GM21825 (cell line): Measurements from ENCODE around the gene FNDC3B.

Experiments
- ATAC-seq: cut with Tn5 transposase; IDR thresholded peaks from one replicate; pipeline ENCODE4 v1.9.1; 2021; ENCODE audit warnings: mild to moderate bottlenecking, moderate library complexity; ENCODE audit not compliant: unreplicated experiment

The FNDC3B gene

DNA sequence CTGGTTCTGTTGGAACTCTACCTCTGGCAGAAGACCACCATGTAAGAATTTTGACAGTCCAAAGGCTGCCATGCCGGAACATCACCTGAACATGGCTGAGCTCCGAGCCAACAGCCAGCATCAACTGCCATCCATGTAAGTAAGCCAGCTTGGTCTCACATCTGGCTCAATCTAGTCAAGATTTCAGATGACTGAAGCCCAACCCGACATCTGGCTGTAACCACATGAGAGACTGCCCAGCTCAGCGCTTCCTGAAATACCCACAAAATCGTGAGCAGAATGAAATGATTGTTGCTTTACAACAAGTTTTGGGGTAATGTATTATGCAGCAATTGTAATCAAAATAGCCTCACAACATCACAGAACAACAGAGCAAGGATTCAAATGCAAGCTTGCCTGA, 375.9 kb downstream of the FNDC3B start:
- no peak for ATAC-seq

DNA sequence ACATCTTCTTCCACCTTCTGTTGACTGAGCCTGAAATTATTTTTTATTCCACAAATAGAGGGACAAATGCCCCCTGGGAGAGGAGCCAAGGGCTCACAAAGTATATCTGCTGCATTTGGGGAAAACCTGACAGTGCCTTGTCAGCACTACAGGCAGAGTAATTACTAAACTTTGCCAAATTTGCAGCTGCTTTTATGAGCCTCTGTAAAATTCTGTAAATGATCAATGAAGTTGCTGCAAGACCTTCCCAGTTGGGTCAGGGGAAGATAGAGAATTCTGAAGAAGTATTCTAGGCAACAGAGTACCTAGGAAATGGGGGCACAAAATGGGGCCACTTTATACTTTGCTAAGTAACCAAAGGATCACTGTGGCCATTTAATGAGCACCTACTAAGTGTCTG, 398.3 kb downstream of the FNDC3B start:
- no peak for ATAC-seq

DNA sequence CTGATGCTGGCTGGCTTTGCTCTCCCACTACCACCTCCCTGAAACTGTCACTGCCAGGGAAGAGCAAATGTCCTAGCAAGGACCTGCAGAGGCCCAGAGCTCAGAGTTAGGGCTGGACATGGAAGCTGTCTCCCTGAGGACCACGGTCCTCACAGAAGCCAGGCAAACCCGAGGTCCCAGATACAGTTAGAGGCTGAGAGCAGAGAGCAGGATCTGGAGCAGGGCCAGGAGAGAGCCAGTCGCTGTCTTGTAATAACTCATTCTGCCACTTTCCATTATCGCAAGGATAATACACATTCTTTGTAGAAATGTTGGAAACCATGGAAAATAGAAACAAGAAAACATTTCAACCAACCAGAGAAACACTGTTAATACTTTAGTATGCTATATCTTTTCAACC, 398.8 kb downstream of the FNDC3B start:
- ATAC-seq, result no peak

DNA sequence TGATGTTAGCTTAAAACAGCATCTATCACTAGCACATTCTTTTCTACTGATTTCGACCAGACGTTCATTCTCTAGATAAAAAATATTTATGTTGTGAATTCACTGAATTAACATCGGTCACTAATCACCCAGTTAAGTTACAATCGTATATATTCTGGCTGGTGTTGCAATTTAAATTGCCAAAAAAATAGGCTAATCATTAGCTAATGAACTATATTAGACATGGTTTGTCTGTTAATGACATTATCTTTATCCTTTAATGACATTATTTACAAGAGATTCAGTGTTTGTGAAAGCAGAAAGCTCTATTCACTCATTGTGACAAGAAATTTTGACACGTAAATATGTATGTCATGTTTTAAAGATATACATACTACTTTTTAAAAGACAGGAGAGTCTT, 402.2 kb downstream of the FNDC3B start:
- ATAC-seq, result no peak

DNA sequence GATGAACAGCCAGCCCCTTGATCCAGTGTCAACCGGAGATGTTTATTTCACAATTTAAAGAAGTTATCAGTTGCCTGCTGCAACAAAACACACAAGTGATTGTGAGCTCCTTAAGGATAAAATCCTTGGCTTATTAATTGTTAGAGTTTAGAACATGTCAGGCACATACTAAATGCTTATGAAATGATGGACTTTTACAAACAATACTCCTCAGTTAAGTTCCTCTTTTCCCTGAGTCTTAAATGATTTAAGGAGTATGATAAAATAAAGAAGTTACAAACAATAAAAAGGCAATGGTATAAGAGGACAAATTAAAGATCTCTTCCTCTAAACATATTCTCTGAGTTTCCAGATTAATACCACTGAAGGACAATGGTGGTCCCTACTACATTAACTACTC, 403.2 kb downstream of the FNDC3B start:
- ATAC-seq, result no peak

DNA sequence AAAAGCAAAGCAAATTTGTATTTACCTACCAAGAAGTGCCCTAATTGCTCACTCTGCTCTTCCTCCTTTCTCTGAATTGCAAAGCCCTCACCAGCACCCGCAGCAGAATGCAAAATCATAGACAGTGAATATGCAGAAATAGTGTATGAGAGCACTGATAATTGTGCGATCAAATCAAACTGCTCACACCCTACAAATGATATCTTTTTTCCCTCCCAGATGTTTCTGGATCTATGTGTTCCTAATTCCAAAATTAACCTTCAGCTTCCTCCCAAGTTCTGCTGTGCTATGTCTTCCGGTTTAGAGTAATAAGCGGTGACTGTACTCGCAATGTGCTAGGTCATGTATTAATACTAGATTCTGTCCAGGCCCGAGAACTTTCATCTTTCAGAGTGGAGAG, 405.4 kb downstream of the FNDC3B start:
- ATAC-seq, result no peak

DNA sequence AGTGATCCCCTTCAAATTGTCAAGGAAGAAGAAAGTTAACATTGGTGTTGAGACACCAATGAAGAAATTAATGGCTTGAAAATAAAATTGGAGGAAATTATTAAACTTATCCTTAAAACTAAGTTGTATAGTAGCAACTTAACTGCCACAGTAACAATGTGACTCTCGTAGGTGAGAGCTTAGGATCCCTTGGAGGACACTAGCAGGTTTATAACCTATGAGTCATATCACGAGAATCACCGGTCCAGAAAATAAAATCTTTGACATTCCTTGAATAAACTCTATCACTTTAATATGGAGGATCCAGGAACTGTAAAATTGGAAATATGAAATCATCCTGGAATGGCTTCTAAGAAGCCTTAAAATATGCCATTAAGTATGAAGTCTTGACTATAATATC, 406.8 kb downstream of the FNDC3B start:
- no peak for ATAC-seq

DNA sequence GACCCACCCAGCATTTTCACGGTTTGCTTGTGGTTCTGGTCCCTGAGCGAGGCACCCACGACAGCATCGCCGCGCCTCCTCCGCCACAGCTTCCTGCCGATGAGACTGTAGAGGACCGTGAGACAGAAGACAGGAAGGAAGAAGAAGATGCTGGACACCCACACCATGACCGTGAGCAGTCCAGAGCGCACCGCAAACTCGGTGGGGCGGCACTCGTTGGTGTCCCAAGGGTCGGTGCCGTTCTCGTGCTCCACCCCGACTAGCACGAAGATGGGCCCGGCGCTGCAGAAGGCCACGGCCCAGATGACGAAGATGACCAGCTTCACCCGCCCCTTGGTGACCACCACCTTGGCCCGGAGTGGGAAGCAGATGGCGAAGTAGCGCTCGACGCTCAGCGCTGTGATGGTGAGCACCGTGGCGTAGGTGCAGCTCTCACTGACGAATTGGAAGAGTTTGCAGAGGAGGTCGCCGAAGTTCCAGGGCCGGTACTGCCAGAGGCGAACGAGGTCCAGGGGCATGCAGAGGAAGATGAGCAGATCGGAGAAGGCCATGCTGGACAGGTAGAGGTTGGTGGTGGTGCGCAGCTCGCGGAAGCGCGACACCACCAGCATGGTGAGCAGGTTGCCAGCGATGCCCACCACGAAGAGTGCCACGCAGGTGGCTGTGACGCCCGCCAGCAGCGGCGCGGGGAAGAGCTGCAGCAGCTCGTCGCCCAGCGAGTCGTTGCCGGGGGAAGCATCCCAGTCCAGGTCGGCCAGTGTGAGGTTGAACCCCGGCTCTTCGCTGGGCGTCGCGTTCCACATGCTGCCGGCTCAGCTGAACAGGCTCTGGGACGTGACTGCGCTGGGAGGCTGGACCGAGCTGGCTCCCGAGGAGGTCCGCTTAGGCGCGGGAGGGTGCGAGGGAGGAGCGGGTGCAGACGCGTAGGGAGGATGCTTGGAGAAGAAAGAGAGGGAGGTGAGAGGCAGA, 408.5 kb downstream of the FNDC3B start, which contains the start of gene GHSR:
GHSR (minus strand) TSS at position 846 of the 969 bp plus-strand sequence; CDS start at position 803, 43 bp downstream.
- ATAC-seq, result no peak

DNA sequence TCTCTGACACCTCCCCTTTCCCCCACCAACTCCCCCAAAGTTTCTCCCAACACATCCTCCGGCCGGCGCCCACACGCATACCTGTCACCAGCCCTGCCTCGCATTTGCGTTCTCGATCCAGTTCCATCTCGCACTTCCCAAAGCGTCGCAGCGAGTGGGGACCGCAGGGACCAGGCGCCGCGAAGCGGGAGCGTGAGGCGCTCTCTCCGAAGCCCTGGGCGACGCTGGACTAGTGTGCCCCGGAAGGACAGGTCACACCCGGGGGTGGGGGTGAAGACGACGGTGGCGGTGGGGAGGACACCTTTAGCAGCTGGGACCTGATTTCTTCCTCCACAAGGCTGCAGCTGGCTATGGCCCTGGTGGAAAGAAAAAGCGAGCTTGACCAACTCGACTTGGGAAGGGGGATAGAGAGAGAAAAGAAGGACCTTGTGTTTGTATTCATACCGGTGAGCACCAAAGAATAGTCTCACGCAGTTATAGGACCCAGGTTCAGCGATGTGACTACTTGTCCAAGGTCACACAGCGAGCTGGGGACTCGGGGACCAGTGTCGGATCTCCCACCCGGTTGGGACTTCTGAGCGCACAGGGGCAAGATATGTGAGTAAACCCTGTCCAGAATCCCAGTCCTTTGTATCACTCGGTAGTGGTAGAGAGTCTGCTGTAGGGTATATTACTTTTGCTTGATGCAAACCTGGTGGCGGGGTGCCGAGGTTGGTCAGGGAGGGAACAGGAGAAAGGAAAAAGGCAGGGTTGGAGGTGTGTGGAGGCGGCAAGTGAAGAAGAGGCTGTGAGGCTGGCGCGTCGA, 409.5 kb downstream of the FNDC3B start:
- no peak for ATAC-seq

DNA sequence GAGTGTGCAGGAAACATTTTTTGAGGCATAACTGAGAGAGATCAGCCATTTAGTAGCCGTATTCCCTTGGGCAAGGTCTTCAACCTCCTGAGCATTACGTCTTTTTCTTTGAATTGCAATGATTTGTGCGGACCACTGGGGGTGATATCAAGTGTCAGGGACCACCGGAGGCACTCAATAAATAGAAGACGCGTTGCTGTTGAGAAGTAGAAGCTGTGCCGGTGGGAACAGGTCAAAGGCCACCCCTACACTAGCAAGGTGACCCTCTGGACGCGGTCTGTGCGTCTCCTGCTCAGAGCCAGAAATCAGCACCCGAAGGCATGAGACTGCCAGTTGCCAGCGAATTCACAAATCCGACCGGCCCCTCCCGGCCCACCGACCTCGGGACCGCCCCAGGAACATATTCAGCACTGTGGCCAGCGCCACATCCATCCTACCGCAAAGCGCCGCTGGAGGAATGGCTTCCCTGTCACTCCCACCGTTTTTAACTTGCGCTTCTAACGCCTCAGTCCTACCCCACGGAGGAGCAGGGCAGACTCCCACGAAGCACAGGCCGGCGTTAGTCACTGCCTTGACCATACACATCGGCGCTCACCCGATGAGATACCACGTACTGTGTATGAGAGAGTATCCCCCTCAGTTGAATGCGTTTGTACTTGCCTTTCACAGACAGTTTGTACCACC, 410.2 kb downstream of the FNDC3B start:
- no peak for ATAC-seq
